ENCODE results near the gene INPP4B. TPM values are rescaled to one million over a fixed set of nuclear protein-coding genes. Genes with fewer than 3 reads are reported as not detected.

Gene INPP4B
- total RNA-seq, 1 experiment from 2014 or later: 0.07 TPM

DNA sequence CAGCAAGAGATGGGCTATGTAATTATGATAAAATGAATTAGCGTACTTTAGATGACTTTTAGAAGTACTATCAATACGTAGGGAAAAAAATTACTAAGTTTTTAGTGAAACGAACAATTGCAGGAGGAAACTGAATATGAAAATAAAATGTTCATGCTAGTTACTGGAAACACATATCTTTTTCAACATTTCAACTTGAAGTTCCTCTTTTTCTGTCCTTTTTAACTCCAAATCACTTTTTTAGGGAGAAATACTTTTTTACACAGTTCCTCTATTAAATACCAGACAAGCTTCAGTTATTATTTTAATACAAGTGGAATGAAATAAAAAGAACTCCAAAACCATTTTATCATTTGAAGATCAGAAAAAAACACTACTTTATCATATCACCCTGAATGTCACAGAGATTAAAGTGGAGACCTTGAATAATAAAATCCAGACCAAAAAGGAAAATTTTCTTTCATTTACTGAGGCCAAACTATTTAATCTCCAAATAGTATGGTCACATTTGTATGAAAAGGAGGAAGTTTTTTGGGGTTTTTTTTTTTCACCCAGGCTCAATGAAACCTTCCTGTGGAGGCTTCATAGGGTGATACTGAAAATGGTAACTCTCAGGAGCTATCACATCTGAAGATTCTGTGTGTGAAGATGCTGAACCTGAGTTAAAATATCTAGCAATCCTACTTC, 306.2 kb downstream of the INPP4B start:
- no peaks in the 10 kb centered on the region for H3K9me3 Mint-ChIP-seq
- H3K4me1 Mint-ChIP-seq: peaks cover 2 to 6% of the 10 kb centered on the region in 2 experiments; a peak in 2 of 4 replicates
- Histone ChIP-seq H3T11ph (ENCODE audit: low read length) (no peak overlapping the region), H4K8ac (replicated peaks; ENCODE audit: insufficient read length, low read depth, low read length) (no peak overlapping the region), H3K56ac (ENCODE audit: insufficient read length, low read depth, low read length) (no peak overlapping the region), H3K79me2 (ENCODE audit: insufficient read depth, low read length) (no peaks in the 10 kb centered on the region), H2AFZ (ENCODE audit: low read length) (no peak overlapping the region), H3K23me2 (ENCODE audit: insufficient read length, low read depth, low read length, poor library complexity, severe bottlenecking) (no peaks in the 10 kb centered on the region), H2BK5ac (ENCODE audit: insufficient read length, low read length) (no peak overlapping the region), H3K27ac (ENCODE audit: insufficient read length, low read depth, low read length) (no peak overlapping the region), H2BK120ac (ENCODE audit: low read depth, low read length, poor library complexity, severe bottlenecking) (no peak overlapping the region), H3K79me1 (ENCODE audit: insufficient read depth, low read depth, low read length, poor library complexity, severe bottlenecking) (no peaks in the 10 kb centered on the region), H3K18ac (ENCODE audit: insufficient read length, low read depth, low read length) (no peak overlapping the region), H3K4ac (ENCODE audit: low read depth, low read length) (no peak overlapping the region), H3K4me1 (ENCODE audit: insufficient read depth, low read length) (no peaks in the 10 kb centered on the region), H4K5ac (ENCODE audit: insufficient read length, low read depth, low read length) (no peak overlapping the region), H3K27me3 (ENCODE audit: insufficient read depth, low read length) (no peaks in the 10 kb centered on the region), H2BK15ac (ENCODE audit: low read depth, low read length) (no peak overlapping the region), H2BK20ac (ENCODE audit: low read depth, low read length, poor library complexity, severe bottlenecking) (no peak overlapping the region), H3K4me2 (ENCODE audit: insufficient read depth, insufficient read length, low read length) (no peak overlapping the region), H3K9me3 (ENCODE audit: control insufficient read depth, low read depth, low read length) (no peaks in the 10 kb centered on the region), H4K91ac (ENCODE audit: insufficient read length, low read depth, low read length) (no peak overlapping the region), H3K23ac (ENCODE audit: insufficient read length, low read depth, low read length) (no peak overlapping the region), H2AK5ac (ENCODE audit: insufficient read length, low read length) (no peak overlapping the region), H4K20me1 (ENCODE audit: control insufficient read depth, insufficient read depth, insufficient read length) (no peaks in the 10 kb centered on the region), H2BK12ac (ENCODE audit: insufficient read length, low read depth, low read length) (no peak overlapping the region), H3K14ac (ENCODE audit: insufficient read depth, low read length) (no peak overlapping the region), H3K9ac (ENCODE audit: extremely low read depth, insufficient read length, low read length) (no peak overlapping the region)
- no peak for DNase-seq
- no peak overlapping the region for H3K27ac Mint-ChIP-seq
- H3K36me3 Mint-ChIP-seq (ENCODE audit: insufficient read depth in 1 of 3, low read depth in 3 of 3): no peaks in the 10 kb centered on the region
- H3K4me3 Mint-ChIP-seq: no peak overlapping the region
- TF ChIP-seq CTCF (conservative IDR thresholded peaks at IDR 0.05): no peak
- no CpG with 5 or more reads among the region's 3 CpGs for WGBS (ENCODE audit: extremely low coverage, insufficient read length, low lambda C conversion rate)
- H3K27me3 Mint-ChIP-seq (ENCODE audit: low read depth): no peaks in the 10 kb centered on the region

All from H9 (cell line).